Prostate gland (tissue), 2 donors: ENCODE results near the gene DPYSL3. TPM values are rescaled to one million over a fixed set of nuclear protein-coding genes. Genes with fewer than 3 reads are reported as not detected.

Experiments used
- DNase-seq: peaks from one replicate; pipeline ENCODE4 v3.0.0-alpha.2; 2019; ENCODE audit warnings: low spot score
- H3K27ac ChIP-seq, 2 donors: fragments of 200-600 bp; sonication (generic); 2 replicates each; pipeline ENCODE4 v1.5.1; 2017 to 2019
- H3K27me3 ChIP-seq: fragments of 200-600 bp; sonication (generic); replicated peaks from 2 replicates; pipeline ENCODE4 v1.5.1; 2019; ENCODE audit not compliant: insufficient read depth
- H3K36me3 ChIP-seq, 2 donors: fragments of 200-600 bp; sonication (generic); 1 replicate in 1 of 2; 2 replicates in 1 of 2; pipeline versions ENCODE4 v1.5.1 to v1.8.1; 2017 to 2019
- H3K4me1 ChIP-seq: fragments of 200-600 bp; sonication (generic); replicated peaks from 2 replicates; pipeline ENCODE4 v1.5.1; 2019
- H3K4me3 ChIP-seq, 2 donors: fragments of 200-600 bp; sonication (generic); 2 replicates each; pipeline ENCODE4 v1.5.1; 2017 to 2019
- H3K9me3 ChIP-seq: fragments of 200-600 bp; sonication (generic); 2 replicates; pipeline ENCODE4 v1.5.1; 2017
- CTCF ChIP-seq, 4 experiments: fragments of 200-600 bp in 2 of 4; fragments of 450-650 bp in 2 of 4; sonication (generic) in 2 of 4; IDR thresholded peaks; 1 replicate in 3 of 4; 2 replicates in 1 of 4; pipeline ENCODE4 v1.5.1; 2016 to 2019; ENCODE audit warnings: antibody characterized with exemption in 4 of 4, mild to moderate bottlenecking in 2 of 4, moderate library complexity in 2 of 4
- POLR2A ChIP-seq: fragments of 450-650 bp; IDR thresholded peaks from one replicate; pipeline ENCODE4 v1.6.1; 2016; ENCODE audit warnings: antibody characterized with exemption, mild to moderate bottlenecking
- POLR2AphosphoS5 ChIP-seq: sonication (generic); formaldehyde crosslinking; IDR thresholded peaks from one replicate; pipeline ENCODE4 v1.6.1; 2017; ENCODE audit warnings: antibody characterized with exemption
- WGBS: methylation state at CpG from one replicate; pipeline ENCODE4 v1.1.5; 2018; 5-methylcytosine and 5-hydroxymethylcytosine counted together
- intact Hi-C: fragments of 100-400 bp; cut with DNase I; formaldehyde crosslinking; loops from one replicate; pipeline ENCODE4 v1.14.2; 2022
- total RNA-seq, 2 donors: library from RNA; depleted of rRNA; stranded (reverse); fragments of >200 nt; gene quantifications; one replicate each; pipeline ENCODE4 v1.1.0, GENCODE V29; 2016

Gene DPYSL3
- total RNA-seq, 2 donors from 2014 or later, result 113 to 126 TPM

- TF ChIP-seq POLR2A (no peak), POLR2AphosphoS5 (no peak), CTCF (IDR thresholded peaks at IDR 0.05) (no peak)
- H3K4me3 ChIP-seq, result peak overlapping the region; percentile 65 to 68
- WGBS, result 1% methylated on average over 49 of the region's 50 CpGs
- no peaks in the 10 kb centered on the region for H3K27me3 ChIP-seq
- peak overlapping the region; percentile 78 to 87 for H3K27ac ChIP-seq
- H3K36me3 ChIP-seq, result no peaks in the 10 kb centered on the region
- no peaks in the 10 kb centered on the region for H3K9me3 ChIP-seq
- no peak for DNase-seq
- H3K4me1 ChIP-seq, result peaks cover 11% of the 10 kb centered on the region
- intact Hi-C loops, result loop anchor here (2.0 kb wide), 1 partner anchor 54 kb away; no protein-coding TSS in a partner anchor
Observed at GRCh38 chr5:147509041-147509709, 693 bp downstream of the DPYSL3 start.

- Histone ChIP-seq H3K27ac (peak overlapping the region; percentile 78 to 87), H3K4me1 (peaks cover 11% of the 10 kb centered on the region), H3K4me3 (peak overlapping the region; percentile 65 to 68), H3K27me3 (no peaks in the 10 kb centered on the region), H3K9me3 (no peaks in the 10 kb centered on the region), H3K36me3 (no peaks in the 10 kb centered on the region)
- no peak for DNase-seq
- 17% methylated on average over 7 of the region's 7 CpGs for WGBS
- TF ChIP-seq POLR2AphosphoS5, result no peak
- no peak for TF ChIP-seq POLR2A
- TF ChIP-seq CTCF (IDR thresholded peaks at IDR 0.05), result no peak
- intact Hi-C loops, result loop anchor here (2.0 kb wide), 1 partner anchor 54 kb away; no protein-coding TSS in a partner anchor
Observed at GRCh38 chr5:147508711-147509040, 1.2 kb downstream of the DPYSL3 start.

GRCh38 chr5:147507480-147508126, 2.3 kb downstream of the DPYSL3 start:
- Histone ChIP-seq H3K4me1 (peaks cover 11% of the 10 kb centered on the region), H3K27ac (peak overlapping the region; percentile 78 to 87), H3K27me3 (no peaks in the 10 kb centered on the region), H3K4me3 (peak overlapping the region; percentile 65 to 68), H3K9me3 (no peaks in the 10 kb centered on the region), H3K36me3 (no peaks in the 10 kb centered on the region)
- no peak for TF ChIP-seq POLR2A
- no peak for TF ChIP-seq CTCF (IDR thresholded peaks at IDR 0.05)
- no peak for TF ChIP-seq POLR2AphosphoS5
- DNase-seq, result no peak
- intact Hi-C loops, result loop anchor here (2.0 kb wide), 1 partner anchor 53 kb away; no protein-coding TSS in a partner anchor
- 64% methylated on average over 7 of the region's 7 CpGs for WGBS

DNA sequence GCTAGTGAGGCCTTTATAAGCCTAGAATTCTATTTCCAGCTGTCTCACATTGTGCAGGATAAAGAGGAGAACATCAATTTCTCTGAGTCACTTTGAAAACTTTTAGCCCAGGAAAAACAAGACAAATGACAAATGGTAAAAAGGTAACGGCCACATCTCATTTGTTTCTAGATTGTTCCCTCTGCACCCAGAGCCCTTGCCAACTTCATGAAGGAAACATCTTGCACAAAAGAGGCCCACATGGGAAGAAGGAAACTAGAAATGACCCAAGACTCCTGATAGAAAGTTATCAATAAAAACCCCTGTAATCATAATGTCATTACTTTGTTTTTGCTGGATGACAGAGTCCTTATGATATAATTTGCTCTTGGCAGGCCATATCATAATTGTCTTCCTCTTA, 5.3 kb downstream of the DPYSL3 start:
- H3K9me3 ChIP-seq, result no peaks in the 10 kb centered on the region
- intact Hi-C loops, result no loop called here
- 52% methylated on average over 1 of the region's 1 CpG for WGBS

More for the DNA sequence above, 5.3 kb downstream of the DPYSL3 start:
- Histone ChIP-seq H3K36me3 (no peaks in the 10 kb centered on the region), H3K4me3 (no peak overlapping the region), H3K4me1 (no peaks in the 10 kb centered on the region), H3K27me3 (no peaks in the 10 kb centered on the region), H3K27ac (peak overlapping the region in 1 of 2 donors; percentile 36)
- no peak for DNase-seq
- TF ChIP-seq POLR2AphosphoS5, result no peak
- TF ChIP-seq POLR2A, result no peak
- TF ChIP-seq CTCF (IDR thresholded peaks at IDR 0.05), result no peak
